Activated CD8-positive, alpha-beta memory T cell treated with anti-CD3 and anti-CD28 coated beads for 4 hours (primary cell): ENCODE data around the gene NEK11.

Experiments used
- DNase-seq, 2 donors: peaks; one replicate each; pipeline ENCODE4 v3.0.0-alpha.2; 2020; ENCODE audit warnings: low read depth in 2 of 2

Gene NEK11

GRCh38 chr3:131026321-131027151 is at the start of gene NEK11, which contains the start of gene ASTE1:
TSS of gene NEK11 (plus strand) at chr3:131026877. CDS start at chr3:131029709, 2,832 bp downstream.
TSS of gene ASTE1 (minus strand) at chr3:131026825. CDS start at chr3:131025306, 1,519 bp downstream.
- DNase-seq, result peak; percentile 76 to 82

- DNase-seq, result no peak
Measured at GRCh38 chr3:130979117-130979516, 47.6 kb upstream of the NEK11 start.

- no peak for DNase-seq
Measured at GRCh38 chr3:130981469-130981868, 45.2 kb upstream of the NEK11 start.

- no peak for DNase-seq
Measured at GRCh38 chr3:130990282-130990681, 36.4 kb upstream of the NEK11 start.

GRCh38 chr3:130991126-130991525 is 35.6 kb upstream of the NEK11 start:
- DNase-seq, result no peak

GRCh38 chr3:130992344-130992743 is 34.3 kb upstream of the NEK11 start:
- no peak for DNase-seq

- no peak for DNase-seq
Measured at GRCh38 chr3:130997289-130997688, 29.4 kb upstream of the NEK11 start.

- no peak for DNase-seq
Measured at GRCh38 chr3:131001071-131001470, 25.6 kb upstream of the NEK11 start.

- no peak for DNase-seq
Measured at GRCh38 chr3:131004603-131005002, 22.1 kb upstream of the NEK11 start.

GRCh38 chr3:131007256-131007655 is 19.4 kb upstream of the NEK11 start:
- no peak for DNase-seq

GRCh38 chr3:131007782-131008181 is 18.9 kb upstream of the NEK11 start:
- no peak for DNase-seq

GRCh38 chr3:131008326-131008725 is 18.4 kb upstream of the NEK11 start:
- no peak for DNase-seq

- no peak for DNase-seq
Measured at GRCh38 chr3:131009698-131010097, 17.0 kb upstream of the NEK11 start.

- no peak for DNase-seq
Measured at GRCh38 chr3:131018970-131019369, 7.7 kb upstream of the NEK11 start.

GRCh38 chr3:131020122-131020693 is 6.5 kb upstream of the NEK11 start:
- no peak for DNase-seq

GRCh38 chr3:131025539-131025938 is 1.1 kb upstream of the NEK11 start:
- no peak for DNase-seq

- no peak for DNase-seq
Measured at GRCh38 chr3:131028844-131029243, 2.2 kb downstream of the NEK11 start.

- no peak for DNase-seq
Measured at GRCh38 chr3:131031660-131032059, 5.0 kb downstream of the NEK11 start.

GRCh38 chr3:131033480-131034080 is 6.9 kb downstream of the NEK11 start:
- DNase-seq, result no peak

GRCh38 chr3:131036200-131036816 is 9.6 kb downstream of the NEK11 start:
- no peak for DNase-seq

- no peak for DNase-seq
Measured at GRCh38 chr3:131036986-131037385, 10.3 kb downstream of the NEK11 start.

GRCh38 chr3:131038326-131038725 is 11.6 kb downstream of the NEK11 start:
- no peak for DNase-seq
